ENCODE data around the gene SYCP2.
A peak's percentile ranks its signal among the peaks of the same experiment; 100 is the strongest.

SYCP2 gene

DNA sequence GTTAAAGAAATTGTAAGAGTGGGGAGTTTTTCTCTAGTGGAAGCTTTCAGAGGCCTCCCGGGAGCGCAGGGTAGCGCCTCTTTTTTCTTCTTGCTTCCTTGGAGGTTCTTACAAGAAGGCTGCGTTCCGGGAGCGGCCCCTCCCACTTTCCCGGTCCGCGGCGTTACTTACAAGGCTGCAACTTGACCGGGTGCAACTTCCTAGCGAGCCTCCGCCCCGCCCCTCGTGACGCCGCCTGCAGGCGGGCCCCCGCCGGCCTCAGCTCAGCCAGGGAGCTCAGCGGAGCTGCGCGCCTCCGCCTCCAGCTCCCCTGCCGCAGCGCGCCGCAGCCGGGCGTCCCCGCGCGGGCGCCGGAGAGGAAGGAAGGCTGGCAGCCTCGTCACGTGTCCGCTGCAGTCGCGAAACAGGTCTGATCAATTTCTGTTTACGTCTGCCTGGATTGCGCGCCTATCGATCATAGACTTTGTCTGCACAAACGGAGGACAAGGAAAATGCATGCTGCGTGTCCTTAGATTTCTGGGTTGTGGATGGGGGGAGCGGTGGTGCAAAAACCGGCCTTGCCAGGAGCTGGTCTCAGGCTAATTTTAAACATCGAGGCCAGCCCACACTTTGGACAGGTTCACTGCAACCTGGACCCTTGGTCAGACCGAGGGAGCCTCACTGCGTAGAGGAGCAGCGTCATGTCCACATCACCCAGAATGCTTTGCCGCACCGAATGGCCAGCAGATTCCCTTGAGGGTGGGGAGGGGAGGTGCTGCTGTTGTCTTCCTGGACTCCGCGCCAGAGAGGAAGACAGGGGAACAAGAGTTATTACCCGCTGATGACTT lies 6.9 kb upstream of the SYCP2 start, which contains the start of the genes FAM217B and PPP1R3D:
FAM217B (plus strand) TSS at position 261 of the 827 bp plus-strand sequence. CDS start 3,555 bp downstream, outside the sequence.
PPP1R3D (minus strand) TSS at position 177 of the 827 bp plus-strand sequence. CDS start 374 bp downstream, outside the sequence.
- DNase-seq: peak; percentile 96

DNA sequence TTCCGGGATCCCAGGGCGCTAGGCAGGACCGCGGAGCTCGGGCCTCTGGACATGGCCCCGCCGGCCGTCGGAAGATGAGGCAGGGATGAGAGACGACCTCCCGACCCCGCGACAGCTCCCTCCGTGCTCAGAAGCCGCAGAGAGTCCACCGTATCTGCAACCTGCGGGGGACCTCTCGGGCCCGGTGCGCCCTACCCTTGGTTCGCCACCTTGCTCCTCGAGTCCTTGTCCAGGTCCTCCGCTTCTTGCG lies 6.4 kb upstream of the SYCP2 start:
- no peak for DNase-seq

DNA sequence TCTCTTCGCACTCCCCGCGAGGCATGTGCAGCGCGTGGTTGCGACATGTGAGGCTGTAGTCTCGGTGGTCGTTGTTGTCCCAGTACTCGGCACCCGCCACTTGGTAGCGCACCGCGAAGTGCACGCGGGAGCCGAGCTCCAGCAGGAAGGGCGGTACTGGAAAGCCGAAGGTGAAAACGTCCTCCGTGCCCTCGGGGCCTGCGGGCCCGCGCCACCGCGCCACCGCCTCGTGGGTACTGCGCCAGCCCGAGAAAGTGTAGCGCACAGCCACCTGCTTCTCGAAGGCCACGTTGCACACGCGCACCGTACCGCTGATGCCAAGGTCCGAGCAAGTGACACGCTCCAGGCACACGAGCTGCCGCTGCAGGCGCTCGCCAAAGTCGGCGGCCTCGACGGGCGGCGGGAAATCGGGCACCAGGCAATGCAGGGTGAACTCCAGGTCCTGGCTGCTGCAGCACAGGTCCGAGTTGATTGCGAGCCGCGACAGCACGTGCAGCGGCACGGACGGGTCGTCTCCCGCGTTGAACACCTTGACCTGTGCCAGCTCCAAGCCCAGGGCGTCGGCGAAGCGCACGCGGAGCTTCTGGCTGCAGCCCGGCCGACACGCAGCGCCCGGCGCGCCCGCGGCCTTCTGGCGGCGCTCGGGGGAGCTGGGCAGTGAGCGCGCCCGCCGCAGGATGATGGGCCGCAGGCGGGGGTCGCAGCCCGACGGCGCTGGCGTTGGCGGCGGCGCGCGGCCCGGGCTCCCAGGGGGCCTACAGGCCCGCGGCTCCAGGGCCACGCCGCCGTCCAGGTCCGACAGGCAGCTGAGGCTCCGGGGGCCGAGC lies 5.8 kb upstream of the SYCP2 start:
- no peak for DNase-seq

DNA sequence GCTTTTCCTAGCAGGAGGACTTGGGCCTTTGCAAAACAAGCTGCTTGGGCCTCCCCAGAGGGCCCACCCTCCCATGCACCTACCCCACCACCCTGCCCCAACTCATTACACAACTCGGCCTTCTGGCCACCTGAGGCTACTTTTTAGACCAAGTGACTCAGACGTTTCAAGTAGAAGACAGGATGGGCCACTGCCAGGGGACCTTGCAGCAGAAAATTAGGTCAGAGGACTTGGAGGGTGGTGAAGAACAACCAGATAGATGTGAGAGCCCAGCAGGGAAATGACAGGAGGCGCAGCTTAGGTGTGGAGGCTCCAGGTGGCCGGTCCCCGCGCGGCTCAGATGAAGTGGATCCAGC lies 5.2 kb upstream of the SYCP2 start:
- DNase-seq: no peak

DNA sequence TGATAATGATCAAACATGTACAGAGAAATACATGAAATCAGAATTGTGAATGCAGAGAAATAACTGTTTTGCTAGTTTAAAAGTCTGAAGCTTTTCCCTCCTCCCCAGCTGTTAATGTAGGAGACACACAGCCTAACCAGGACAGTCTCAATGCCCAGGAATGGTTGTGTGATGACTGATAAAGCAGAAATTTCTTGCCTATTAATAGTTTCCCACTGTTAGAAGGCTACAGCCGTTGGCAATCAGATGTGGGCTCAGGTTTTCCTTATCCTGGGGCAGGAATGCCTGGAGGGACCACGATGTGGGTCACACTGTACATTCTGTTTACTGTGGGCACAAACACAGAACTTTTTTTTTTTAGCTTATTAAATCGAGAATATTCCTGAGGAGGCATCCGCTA lies 4.8 kb upstream of the SYCP2 start:
- no peak for DNase-seq

DNA sequence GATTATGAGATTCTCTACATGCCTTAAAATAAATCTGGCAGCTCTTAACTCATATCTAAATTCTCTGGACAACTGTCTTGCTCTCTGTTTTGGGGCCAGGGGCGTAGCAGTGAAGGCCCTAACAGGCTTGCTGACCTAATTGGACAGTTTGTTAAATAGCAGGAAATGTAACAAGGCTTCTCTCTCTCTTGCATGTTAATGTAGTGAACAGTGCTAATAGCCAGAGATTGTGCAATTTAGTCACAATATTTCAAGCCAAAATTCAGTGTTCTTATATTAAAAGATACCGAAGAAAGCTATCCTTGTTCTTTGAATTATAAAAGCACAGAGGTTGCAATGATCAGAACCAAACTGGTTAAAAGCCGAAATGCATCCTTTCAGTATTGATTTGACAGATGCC lies 3.7 kb upstream of the SYCP2 start:
- DNase-seq: no peak

DNA sequence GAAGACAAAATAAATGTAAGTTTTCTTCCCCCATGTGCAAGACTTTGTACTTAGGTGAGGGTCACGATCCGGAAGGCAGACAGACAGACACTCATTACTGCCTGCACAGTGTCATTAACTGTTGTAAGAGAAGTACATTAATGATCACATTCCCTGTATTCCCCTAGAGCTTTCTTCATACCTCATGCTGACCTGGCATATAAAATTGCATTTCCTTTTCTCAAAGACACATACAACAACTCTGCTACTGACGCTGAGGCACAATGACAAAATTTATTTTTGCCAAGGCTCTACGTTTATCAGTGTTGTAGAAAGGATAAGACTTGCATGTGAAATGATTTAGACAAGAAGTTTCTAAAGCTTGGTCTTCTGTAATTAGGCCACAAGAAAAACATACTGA lies 3.0 kb upstream of the SYCP2 start:
- no peak for DNase-seq

DNA sequence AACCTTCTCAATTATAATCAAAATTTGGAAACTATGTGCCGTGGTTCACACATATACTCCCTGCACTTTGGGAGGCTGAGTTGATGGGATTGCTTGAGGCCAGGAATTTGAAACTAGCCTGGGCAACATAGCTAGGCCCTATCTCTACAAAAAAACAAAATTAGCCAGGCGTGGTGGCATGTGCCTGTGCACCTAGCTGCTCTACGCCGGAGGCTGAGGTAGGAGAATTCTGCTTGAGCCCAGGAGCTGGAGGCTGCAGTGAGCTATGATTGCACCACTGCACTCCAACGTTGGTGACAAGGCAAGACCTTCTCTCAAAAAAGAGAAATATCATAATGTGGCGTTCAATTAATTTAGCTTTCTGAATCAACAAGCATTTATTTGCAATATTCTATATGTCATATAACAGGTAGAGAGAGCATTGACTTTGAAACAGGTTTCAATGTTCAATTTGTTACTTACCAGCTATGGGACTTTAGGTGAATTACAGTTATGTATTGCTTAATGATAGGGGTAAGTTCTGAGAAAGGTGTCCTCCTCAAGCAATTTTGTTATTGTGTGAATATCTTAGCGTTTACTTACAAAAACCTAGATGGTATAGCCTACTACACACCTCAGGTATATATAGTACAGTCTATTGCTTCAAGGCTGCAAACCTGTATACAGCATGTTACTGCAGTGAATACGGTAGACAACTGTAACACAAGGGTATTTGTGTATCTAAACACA lies 2.2 kb upstream of the SYCP2 start:
- DNase-seq: no peak

DNA sequence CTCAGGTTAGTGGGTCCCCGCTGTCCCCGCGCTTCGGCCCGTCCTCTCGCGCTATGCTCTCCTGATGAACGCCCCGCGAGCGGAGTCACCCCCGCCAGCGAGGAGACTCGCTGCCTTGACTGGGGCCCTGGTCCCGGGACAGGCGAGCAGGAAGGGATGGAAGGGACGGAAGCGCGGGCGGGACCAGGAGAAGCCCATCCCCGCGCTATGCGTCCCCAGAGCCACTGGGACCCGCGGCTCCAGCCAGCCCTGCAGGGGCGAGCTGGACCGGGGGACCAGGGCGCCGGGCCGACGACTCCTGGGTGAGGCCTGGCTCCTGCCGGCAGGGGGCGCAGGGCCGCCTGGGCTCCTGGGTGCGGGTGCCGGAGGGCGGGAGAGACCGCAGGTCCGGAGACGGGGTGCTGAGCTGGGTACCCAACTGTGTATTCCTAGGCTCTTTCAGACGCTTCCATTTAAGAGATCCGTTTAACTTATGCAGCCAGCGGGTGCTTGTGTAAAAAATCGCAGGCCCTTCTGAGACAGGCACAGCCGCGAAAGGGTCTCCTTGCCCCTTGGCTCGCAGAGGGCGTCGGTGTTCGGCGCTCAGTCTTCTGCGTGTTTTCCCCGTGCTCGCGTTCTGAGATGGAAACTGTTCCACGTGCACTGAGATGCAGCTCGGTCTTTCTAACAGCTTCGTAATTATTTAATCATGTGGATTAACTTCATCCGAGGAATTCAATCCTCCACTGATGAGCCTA lies 580 bp upstream of the SYCP2 start:
- peak; percentile 46 for DNase-seq

DNA sequence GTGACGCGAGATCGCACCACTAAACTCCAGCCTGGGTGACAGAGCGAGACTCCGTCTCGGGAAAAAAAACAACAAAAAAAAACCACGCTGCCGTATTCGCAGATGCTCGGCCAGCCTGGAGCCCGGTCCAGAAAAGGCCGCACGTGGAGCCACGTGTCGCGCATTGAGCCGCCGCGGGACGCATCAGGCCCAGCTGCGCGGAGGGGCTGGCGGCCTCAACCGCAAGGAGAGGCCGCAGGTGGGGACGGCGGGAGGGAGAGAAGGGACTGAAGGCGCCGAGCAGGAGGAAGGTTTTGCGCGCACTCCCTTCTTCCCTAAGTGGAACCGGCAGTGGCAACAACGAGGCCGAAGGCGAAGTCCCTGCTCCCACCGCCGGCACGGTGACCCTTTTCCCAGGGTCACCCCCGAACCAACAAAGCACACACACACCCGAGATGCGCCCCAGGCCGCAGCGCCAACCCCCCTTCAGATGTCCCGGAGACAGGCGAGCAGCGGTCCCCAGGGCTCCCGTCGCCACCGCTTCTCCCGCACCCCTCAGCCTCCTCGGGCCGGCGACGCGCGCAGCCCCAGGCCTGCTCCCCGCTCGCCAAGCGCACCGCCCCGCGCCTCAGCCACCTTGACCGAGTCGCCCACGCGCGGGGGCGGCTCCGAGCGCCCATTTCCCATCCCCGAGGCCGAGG lies 681 bp downstream of the SYCP2 start:
- no peak for DNase-seq

DNA sequence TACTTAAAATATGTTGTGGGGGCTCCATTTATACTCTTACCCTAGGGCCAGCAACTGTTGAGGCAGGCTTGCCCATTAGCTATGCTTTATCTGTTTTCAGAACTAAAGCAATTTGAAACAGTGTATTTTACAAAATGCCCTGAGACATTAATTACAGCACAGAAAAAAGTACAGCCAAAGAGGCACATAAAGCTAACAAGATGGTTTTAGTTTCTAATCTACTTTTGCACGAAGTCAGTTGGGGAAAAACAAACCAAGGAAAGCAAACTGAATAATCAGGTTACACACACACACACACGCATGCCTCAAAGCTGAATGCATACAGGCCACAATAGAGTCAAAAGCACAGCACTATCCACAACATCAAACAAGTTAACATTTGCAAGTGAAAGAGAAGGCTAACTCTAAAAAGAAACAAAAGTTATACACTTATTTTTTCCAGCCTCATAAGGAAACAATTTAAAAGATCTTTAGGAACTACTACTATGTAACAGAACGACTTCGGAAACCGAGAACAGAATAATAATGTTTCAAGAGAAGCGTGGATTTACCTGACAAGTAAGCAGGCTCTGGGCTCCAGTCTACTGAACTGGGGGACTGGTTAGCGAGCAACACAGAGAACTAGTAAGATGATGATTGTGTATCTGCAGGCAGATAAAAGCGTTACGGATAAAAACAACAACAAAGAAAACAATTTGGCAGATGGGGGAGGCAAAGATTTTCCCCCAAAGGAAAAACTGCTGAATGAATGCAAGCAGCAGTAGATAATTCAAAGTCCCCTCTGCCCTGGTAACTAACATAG lies 1.7 kb downstream of the SYCP2 start:
- no peak for DNase-seq

DNA sequence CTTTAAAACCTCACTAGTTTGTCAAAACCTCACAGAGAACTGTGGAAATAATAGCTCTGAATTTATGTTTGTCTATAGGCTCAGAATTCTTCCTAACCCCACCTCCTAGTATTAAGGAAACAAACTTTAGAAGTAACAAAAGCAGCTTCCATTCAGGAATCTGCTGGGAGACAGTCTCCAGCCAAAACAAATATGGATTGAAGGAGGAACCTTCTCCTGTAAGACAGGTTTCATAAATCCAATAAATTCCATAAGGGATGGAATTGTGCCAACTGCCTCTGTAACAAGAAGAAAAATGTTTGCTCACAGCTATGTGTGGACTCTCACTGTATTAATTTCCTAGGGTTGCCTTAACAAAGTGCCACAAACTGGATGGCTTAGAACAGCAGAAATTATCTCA lies 7.5 kb downstream of the SYCP2 start:
- no peak for DNase-seq

DNA sequence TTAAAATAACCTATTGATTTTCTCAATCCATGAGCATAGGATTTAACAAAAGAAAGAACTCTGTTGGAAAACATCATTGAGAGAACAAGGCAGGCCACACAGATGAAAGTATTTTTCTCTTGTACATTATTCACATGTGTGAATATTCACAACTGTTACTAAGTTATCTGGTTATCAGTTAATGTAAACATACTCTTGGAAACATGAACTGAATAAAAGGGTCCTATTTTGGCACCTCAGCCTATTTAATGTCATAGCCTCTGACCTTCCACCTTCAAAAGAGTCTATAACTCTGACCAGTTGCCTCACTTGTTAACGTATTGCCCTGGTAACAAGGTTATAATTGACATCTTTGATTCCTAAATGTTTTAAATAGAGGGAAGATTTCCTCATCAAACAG lies 8.1 kb downstream of the SYCP2 start:
- DNase-seq: no peak

DNA sequence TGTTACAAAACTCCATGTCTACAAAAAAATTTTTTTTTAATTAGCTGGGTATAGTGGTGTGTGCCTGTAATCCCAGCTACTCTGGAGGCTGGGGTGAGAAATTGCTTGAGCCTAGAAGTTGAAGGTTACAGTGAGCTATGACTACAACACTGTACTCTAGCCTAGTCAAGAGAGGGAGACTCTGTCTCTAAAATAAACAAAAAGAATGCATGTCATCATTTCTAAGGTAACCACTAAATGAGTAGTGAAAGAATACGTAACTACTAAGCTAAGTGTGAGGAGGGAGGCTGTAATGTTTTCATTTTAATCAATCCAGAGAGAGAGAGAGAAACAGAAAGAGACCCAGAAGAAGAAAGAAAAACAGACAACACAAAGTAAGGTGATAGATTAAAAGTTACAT lies 9.9 kb downstream of the SYCP2 start:
- DNase-seq: no peak

DNA sequence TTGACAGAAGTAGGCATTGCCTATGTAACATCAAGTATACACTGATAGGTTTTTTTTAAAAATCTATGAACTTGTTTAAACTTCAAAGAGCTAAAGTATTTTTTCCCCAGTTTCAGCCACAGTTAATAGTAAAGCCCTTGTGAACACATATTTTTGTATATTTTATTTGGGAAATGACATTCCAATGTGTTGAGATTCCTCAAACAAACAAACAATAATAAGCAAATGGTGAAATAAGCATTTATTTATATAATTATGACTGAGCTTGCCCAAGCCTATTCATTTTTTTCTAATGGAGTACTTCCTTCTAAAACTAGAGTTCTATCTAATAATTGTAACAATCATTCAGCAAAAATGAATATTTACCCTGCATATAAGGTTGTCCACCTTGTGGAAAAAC lies 12.5 kb downstream of the SYCP2 start:
- DNase-seq: no peak

DNA sequence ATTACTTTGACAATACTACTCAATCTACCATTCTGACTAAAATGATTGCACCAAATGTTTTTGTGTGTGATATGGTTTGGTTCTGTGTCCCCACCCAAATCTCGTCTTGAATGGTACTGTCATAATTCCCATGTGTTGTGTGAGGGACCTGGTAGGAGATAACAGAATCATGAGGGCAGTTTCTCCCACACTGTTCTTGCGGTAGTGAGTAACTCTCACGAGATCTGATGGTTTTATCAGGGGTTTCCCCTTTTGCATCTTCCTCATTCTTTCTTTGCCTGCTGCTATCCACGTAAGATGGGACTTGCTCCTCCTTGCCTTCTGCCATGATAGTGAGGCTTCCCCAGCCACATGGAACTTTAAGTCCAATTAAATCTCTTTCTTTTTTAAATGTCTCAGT lies 20.8 kb downstream of the SYCP2 start:
- DNase-seq: no peak

DNA sequence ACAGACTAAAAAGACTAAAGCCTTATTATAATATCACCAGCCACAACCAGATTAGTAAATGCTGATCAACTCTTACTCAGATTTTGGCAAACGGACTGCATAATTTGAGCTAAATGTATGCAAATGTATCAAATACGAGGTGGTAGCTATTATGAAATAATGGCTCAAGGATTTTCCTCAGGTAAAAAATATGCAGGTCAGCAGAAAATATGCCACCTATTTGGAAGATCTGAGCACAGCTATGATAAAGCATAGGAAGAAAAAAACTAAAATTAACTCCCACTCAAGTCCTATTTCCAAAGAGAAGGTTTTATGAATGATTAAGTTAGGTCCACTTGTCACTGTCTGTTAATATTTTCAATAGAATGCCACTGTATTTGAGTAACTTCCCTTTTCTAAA lies 22.4 kb downstream of the SYCP2 start:
- DNase-seq: no peak

DNA sequence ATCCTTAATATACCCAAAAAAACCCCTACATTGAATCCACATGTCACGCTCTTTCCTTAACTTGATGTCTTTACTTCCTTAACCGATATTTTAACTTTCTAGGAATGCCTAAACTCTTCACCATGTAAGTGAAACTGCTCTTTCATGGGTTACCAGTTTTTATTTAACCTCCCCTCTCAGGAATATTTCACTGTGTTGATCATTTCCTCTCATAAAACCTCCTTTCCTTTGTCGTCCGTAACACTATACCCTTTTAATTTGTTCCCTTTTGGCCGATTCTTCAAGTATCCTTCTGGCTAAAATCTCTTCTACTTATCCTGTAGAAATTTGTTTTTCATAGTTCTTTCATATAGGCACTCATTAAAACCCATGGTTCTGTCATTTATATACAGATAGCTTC lies 24.6 kb downstream of the SYCP2 start:
- DNase-seq: no peak

DNA sequence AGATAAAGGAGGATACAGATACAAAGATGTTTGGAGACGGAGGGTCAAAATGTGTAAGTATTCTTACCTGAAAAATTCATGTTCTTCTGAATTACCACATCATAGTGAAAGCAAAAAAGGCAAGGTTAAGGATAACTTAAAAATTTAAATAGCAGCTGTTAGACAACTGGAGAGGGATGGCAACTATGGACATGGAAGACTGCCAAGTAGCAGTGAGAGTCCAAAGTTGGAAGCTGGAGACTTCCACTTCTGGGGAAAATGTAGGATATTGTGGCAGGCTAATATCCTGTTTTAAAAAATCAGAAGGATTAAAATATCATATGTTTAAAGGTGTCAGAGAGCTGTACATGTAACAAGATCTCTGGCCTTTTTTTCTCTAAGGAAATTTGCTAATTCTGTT lies 29.8 kb downstream of the SYCP2 start:
- DNase-seq: no peak

DNA sequence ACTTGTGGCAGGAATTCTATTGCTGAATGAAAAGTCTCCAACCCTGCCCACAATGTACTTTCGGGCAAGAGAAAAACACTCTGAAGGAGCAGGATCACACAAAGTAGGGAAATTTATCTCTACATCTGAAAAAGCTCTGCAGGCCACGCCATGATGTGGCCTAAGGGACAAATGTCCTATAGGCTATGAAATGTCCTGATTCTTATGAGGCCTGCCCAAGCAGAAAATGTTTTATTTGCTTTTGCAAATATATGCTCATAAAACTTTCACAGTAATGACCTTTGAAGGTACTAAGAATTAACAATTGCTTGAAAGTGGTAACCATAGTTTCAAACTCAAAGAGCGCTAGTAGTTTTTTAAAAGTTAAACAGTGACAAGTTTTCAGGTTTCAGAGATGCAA lies 31.0 kb downstream of the SYCP2 start:
- DNase-seq: no peak

DNA sequence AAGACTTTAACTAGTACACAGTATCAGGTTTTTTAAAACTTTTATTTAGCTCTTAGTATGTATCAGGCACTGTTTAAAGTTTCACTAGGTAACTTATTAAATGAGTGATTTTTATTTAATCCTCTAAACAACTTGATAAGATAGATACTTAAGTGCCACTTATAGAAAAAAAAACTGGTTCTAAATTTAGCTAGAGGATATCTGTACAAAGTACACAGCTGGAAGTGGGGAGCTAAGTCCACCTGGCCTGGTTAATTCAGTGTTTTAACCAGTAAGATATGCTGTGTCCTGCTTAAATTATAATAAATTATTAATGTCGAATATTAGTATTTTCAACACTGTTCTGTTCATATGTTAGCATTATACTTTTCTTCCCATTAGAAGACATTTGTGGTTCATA lies 37.5 kb downstream of the SYCP2 start:
- no peak for DNase-seq

DNA sequence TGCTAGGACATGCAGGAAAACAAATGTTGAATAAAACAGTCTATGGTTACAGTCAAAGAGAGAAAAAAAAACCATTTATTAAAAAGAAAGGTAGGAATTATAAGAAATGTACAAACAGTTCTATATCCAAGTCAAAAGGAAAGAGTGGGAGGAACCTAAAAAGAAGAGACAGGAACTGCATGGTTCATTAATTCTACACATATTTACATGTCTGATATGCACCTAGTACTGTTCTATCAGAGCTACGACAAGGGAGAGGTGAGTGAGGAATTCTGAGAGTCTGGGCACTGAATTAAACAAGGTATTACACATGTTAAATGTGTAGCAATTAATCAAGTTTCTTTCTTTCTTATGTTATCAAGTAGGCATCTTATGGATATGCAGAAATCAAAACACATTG lies 41.9 kb downstream of the SYCP2 start:
- DNase-seq: no peak

All from GOT3 (cell line).